ENCODE measurements around the gene CDH8. TPM values are rescaled to one million over a fixed set of nuclear protein-coding genes. Genes with fewer than 3 reads are reported as not detected.

CDH8 gene
- total RNA-seq, 1 donor from 2014 or later = 23.7 TPM

GRCh38 chr16:61892531-61892930 lies 143.7 kb downstream of the CDH8 start:
- Histone ChIP-seq H3K4me3 (no peak overlapping the region), H3K79me2 (ENCODE audit: low read depth) (no peaks in the 10 kb centered on the region), H3F3A (ENCODE audit: low read depth) (no peaks in the 10 kb centered on the region), H3K27me3 (no peaks in the 10 kb centered on the region), H3K27ac (no peak overlapping the region), H3K9me3 (ENCODE audit: low read depth) (no peaks in the 10 kb centered on the region), H3K9ac (no peak overlapping the region), H3K4me2 (no peak overlapping the region), H3K4me1 (no peaks in the 10 kb centered on the region), H4K20me1 (ENCODE audit: low read depth) (no peaks in the 10 kb centered on the region), H2AFZ (replicated peaks) (no peak overlapping the region), H3K36me3 (no peaks in the 10 kb centered on the region)
- Mint-ChIP-seq H3K27ac (no peak overlapping the region), H3K9me3 (no peaks in the 10 kb centered on the region), H3K27me3 (ENCODE audit: insufficient read depth, low read depth) (peaks cover 2% of the 10 kb centered on the region), H3K4me1 (no peaks in the 10 kb centered on the region), H3K4me3 (no peak overlapping the region), H3K36me3 (no peaks in the 10 kb centered on the region)
- DNase-seq (ENCODE audit: low spot score) = no peak
- TF ChIP-seq CTCF (IDR thresholded peaks at IDR 0.05) (no peak), EZH2 (IDR thresholded peaks at IDR 0.05) (no peak), EZH2phosphoT487 (IDR thresholded peaks at IDR 0.05) (no peak)

- Mint-ChIP-seq H3K4me1 (no peaks in the 10 kb centered on the region), H3K27me3 (ENCODE audit: insufficient read depth, low read depth) (peaks cover 2% of the 10 kb centered on the region), H3K27ac (no peak overlapping the region), H3K9me3 (peaks cover 5% of the 10 kb centered on the region), H3K36me3 (no peaks in the 10 kb centered on the region), H3K4me3 (no peak overlapping the region)
- Histone ChIP-seq H3K4me3 (no peak overlapping the region), H3K79me2 (ENCODE audit: low read depth) (no peaks in the 10 kb centered on the region), H3K4me2 (no peak overlapping the region), H3K27ac (no peak overlapping the region), H3K36me3 (no peaks in the 10 kb centered on the region), H4K20me1 (ENCODE audit: low read depth) (no peaks in the 10 kb centered on the region), H2AFZ (replicated peaks) (no peak overlapping the region), H3K9ac (no peak overlapping the region), H3K4me1 (no peaks in the 10 kb centered on the region), H3K9me3 (ENCODE audit: low read depth) (no peaks in the 10 kb centered on the region), H3F3A (ENCODE audit: low read depth) (no peaks in the 10 kb centered on the region), H3K27me3 (no peaks in the 10 kb centered on the region)
- no peak for DNase-seq (ENCODE audit: low spot score)
- TF ChIP-seq CTCF (IDR thresholded peaks at IDR 0.05) (no peak), EZH2phosphoT487 (IDR thresholded peaks at IDR 0.05) (no peak), EZH2 (IDR thresholded peaks at IDR 0.05) (no peak)
These were observed 144.8 kb downstream of the CDH8 start for GRCh38 chr16:61891460-61891859.

- no peak overlapping the region for H3K27ac ChIP-seq
- no peak overlapping the region for H2AFZ ChIP-seq (replicated peaks)
- no peaks in the 10 kb centered on the region for H3K4me1 Mint-ChIP-seq
- no peaks in the 10 kb centered on the region for H4K20me1 ChIP-seq (ENCODE audit: low read depth)
- no peaks in the 10 kb centered on the region for H3K36me3 ChIP-seq
- H3K36me3 Mint-ChIP-seq = no peaks in the 10 kb centered on the region
- H3F3A ChIP-seq (ENCODE audit: low read depth) = no peaks in the 10 kb centered on the region
- H3K9me3 ChIP-seq (ENCODE audit: low read depth) = no peaks in the 10 kb centered on the region
- TF ChIP-seq EZH2phosphoT487 (IDR thresholded peaks at IDR 0.05) (no peak), EZH2 (IDR thresholded peaks at IDR 0.05) (no peak), CTCF (IDR thresholded peaks at IDR 0.05) (no peak)
- H3K27ac Mint-ChIP-seq = no peak overlapping the region
- H3K27me3 ChIP-seq = no peaks in the 10 kb centered on the region
- no peak for DNase-seq (ENCODE audit: low spot score)
- H3K79me2 ChIP-seq (ENCODE audit: low read depth) = no peaks in the 10 kb centered on the region
- H3K9me3 Mint-ChIP-seq = peaks cover 5% of the 10 kb centered on the region
- H3K27me3 Mint-ChIP-seq (ENCODE audit: insufficient read depth, low read depth) = peaks cover 2% of the 10 kb centered on the region
- H3K4me3 ChIP-seq = no peak overlapping the region
- H3K4me1 ChIP-seq = no peaks in the 10 kb centered on the region
- no peak overlapping the region for H3K4me2 ChIP-seq
- H3K9ac ChIP-seq = no peak overlapping the region
- no peak overlapping the region for H3K4me3 Mint-ChIP-seq
These were observed 145.9 kb downstream of the CDH8 start for GRCh38 chr16:61890386-61890785.

Data from neural progenitor cell (in vitro differentiated cells).